IMR-90 (cell line): ENCODE measurements around the gene NRM. TPM values are rescaled to one million over a fixed set of nuclear protein-coding genes. Genes with fewer than 3 reads are reported as not detected.
"Not testable (repeated sequence)": the region's sequence is repeated elsewhere in the genome, so short reads cannot be mapped to it uniquely, and the experiment has no call there.

Experiments used
- ATAC-seq: fragments of 200-7000 bp; cut with Tn5 transposase; 2 replicates; pipeline ENCODE4 v1.9.1; 2020; ENCODE audit warnings: low read depth, mild to moderate bottlenecking, moderate library complexity
- BruUV-seq: library from RNA; stranded (reverse); fragments of 400-500 nt; replicated peaks from 2 replicates; lab custom pipeline; 2021; lab: Mats Ljungman, UMichigan
- CTCF ChIA-PET: fragments of 300-600 bp; formaldehyde crosslinking; extraction: SDS; loops from one replicate; lab custom pipeline; 2021; ENCODE audit warnings: antibody characterized with exemption; lab: Yijun Ruan, JAX
- POLR2A ChIA-PET: fragments of 300-600 bp; sonication (Branson Sonifier 250); formaldehyde crosslinking; loops from one replicate; lab custom pipeline; 2022; ENCODE audit warnings: antibody characterized with exemption; ENCODE audit not compliant: unreplicated experiment; lab: Charles Lee
- DNase-seq: peaks from one replicate; pipeline ENCODE4 v3.0.0; 2013
- H2AFZ ChIP-seq: replicated peaks from 2 replicates; pipeline ENCODE3; 2013; ENCODE audit warnings: low read length, mild to moderate bottlenecking; ENCODE audit not compliant: poor library complexity
- H2AK5ac ChIP-seq: 2 replicates; pipeline ENCODE4 v1.6.1; 2013; ENCODE audit warnings: low read depth, low read length, inconsistent platforms
- H2AK9ac ChIP-seq: replicated peaks from 2 replicates; pipeline ENCODE3; 2013; ENCODE audit warnings: mild to moderate bottlenecking, low read depth, low read length, moderate library complexity; ENCODE audit not compliant: poor library complexity
- H2BK120ac ChIP-seq: 2 replicates; pipeline ENCODE4 v1.6.1; 2013; ENCODE audit warnings: low read depth, low read length, inconsistent platforms
- H2BK15ac ChIP-seq: 3 replicates; pipeline ENCODE4 v1.6.1; 2013; ENCODE audit warnings: low read depth, low read length, inconsistent platforms
- H2BK20ac ChIP-seq: 2 replicates; pipeline ENCODE4 v1.6.1; 2013; ENCODE audit warnings: low read depth, mild to moderate bottlenecking, inconsistent platforms, low read length, moderate library complexity
- H2BK5ac ChIP-seq: 2 replicates; pipeline ENCODE4 v1.6.1; 2013; ENCODE audit warnings: mild to moderate bottlenecking, low read depth, low read length, inconsistent platforms; ENCODE audit not compliant: poor library complexity, severe bottlenecking
- H3K14ac ChIP-seq: replicated peaks from 2 replicates; pipeline ENCODE4 v1.6.1; 2013; ENCODE audit warnings: low read depth, low read length, inconsistent platforms
- H3K18ac ChIP-seq: 2 replicates; pipeline ENCODE4 v1.6.1; 2013; ENCODE audit warnings: low read depth, low read length, control low read depth
- H3K23ac ChIP-seq: 2 replicates; pipeline ENCODE4 v1.6.1; 2013; ENCODE audit warnings: low read depth, low read length, inconsistent platforms
- H3K27ac ChIP-seq: 2 replicates; pipeline ENCODE4 v1.5.1; 2013; ENCODE audit warnings: mild to moderate bottlenecking, control low read depth, low read length; ENCODE audit not compliant: insufficient read depth
- H3K27me3 ChIP-seq: 2 replicates; pipeline ENCODE4 v1.6.1; 2013; ENCODE audit warnings: low read length; ENCODE audit not compliant: control insufficient read depth, insufficient read depth
- H3K36me3 ChIP-seq: 2 replicates; pipeline ENCODE4 v1.6.1; 2013; ENCODE audit warnings: low read length, mixed read lengths; ENCODE audit not compliant: control insufficient read depth, insufficient read depth
- H3K4ac ChIP-seq: 2 replicates; pipeline ENCODE4 v1.6.1; 2013; ENCODE audit warnings: low read depth, low read length, inconsistent platforms
- H3K4me1 ChIP-seq: 2 replicates; pipeline ENCODE4 v1.6.1; 2013; ENCODE audit warnings: low read length, mixed read lengths; ENCODE audit not compliant: control insufficient read depth, insufficient read depth
- H3K4me2 ChIP-seq: 2 replicates; pipeline ENCODE4 v1.6.1; 2013; ENCODE audit warnings: low read depth, mild to moderate bottlenecking, control low read depth, low read length, moderate library complexity
- H3K4me3 ChIP-seq: 2 replicates; pipeline ENCODE4 v1.5.1; 2013; ENCODE audit warnings: low read depth, mild to moderate bottlenecking, control low read depth, low read length, moderate library complexity; ENCODE audit not compliant: insufficient read depth
- H3K56ac ChIP-seq: 2 replicates; pipeline ENCODE4 v1.6.1; 2013; ENCODE audit warnings: low read length, inconsistent platforms; ENCODE audit not compliant: insufficient read depth; ENCODE audit errors: extremely low read depth
- H3K79me1 ChIP-seq, 2 experiments: 2 replicates each; pipeline ENCODE4 v1.6.1; 2013; ENCODE audit warnings: low read length in 2 of 2, inconsistent platforms in 1 of 2, low read depth in 1 of 2
- H3K9ac ChIP-seq: 2 replicates; pipeline ENCODE4 v1.6.1; 2013; ENCODE audit warnings: low read depth, low read length, control low read depth
- H3K9me1 ChIP-seq: 2 replicates; pipeline ENCODE4 v1.6.1; 2013; ENCODE audit warnings: low read length, inconsistent platforms; ENCODE audit not compliant: insufficient read depth
- H3K9me3 ChIP-seq: 2 replicates; pipeline ENCODE4 v1.6.1; 2013; ENCODE audit warnings: low read length; ENCODE audit not compliant: control insufficient read depth, insufficient read depth
- H4K20me1 ChIP-seq: 2 replicates; pipeline ENCODE4 v1.6.1; 2013; ENCODE audit warnings: low read length, inconsistent platforms; ENCODE audit not compliant: insufficient read depth
- H4K5ac ChIP-seq: 2 replicates; pipeline ENCODE4 v1.6.1; 2013; ENCODE audit warnings: mild to moderate bottlenecking, low read depth, low read length, control low read depth
- H4K8ac ChIP-seq, 2 experiments: 2 replicates each; pipeline ENCODE4 v1.6.1; 2013; ENCODE audit warnings: low read depth in 2 of 2, low read length in 2 of 2, control low read depth in 1 of 2, inconsistent platforms in 1 of 2
- H4K91ac ChIP-seq: 2 replicates; pipeline ENCODE4 v1.6.1; 2013; ENCODE audit warnings: low read depth, low read length, inconsistent platforms; ENCODE audit not compliant: insufficient read depth
- WGBS, 2 experiments: methylation state at CpG; one replicate each; pipeline versions ENCODE4 v1.1.5 to v1.1.7; 2013; ENCODE audit warnings: missing lambda C conversion rate in 2 of 2; ENCODE audit not compliant: insufficient read length in 1 of 2; ENCODE audit errors: extremely low coverage in 2 of 2; 5-methylcytosine and 5-hydroxymethylcytosine counted together
- dilution Hi-C: fragments of 300-500 bp; cut with HindIII; formaldehyde crosslinking; loops from one replicate; pipeline ENCODE4 v1.14.3; 2018; ENCODE audit warnings: low sequenced_read_pairs; ENCODE audit not compliant: unreplicated experiment
- in situ Hi-C: fragments of 300-500 bp; cut with MboI; formaldehyde crosslinking; loops from 3 replicates; pipeline ENCODE4 v1.14.3; 2019; ENCODE audit warnings: low sequenced_read_pairs, inconsistent platforms, mixed read lengths
- intact Hi-C: fragments of 100-400 bp; cut with micrococcal nuclease; formaldehyde crosslinking; loops from 2 replicates; pipeline ENCODE4 v1.10.0; 2022
- polyA plus RNA-seq, 3 experiments: library from polyadenylated mRNA; depleted of rRNA; stranded (reverse); fragments of >200 nt; gene quantifications; 2 replicates each; pipeline ENCODE4 v1.2.3, GENCODE V29; 2012; ENCODE audit warnings: low replicate concordance in 1 of 3
- total RNA-seq: library from RNA; depleted of rRNA; stranded (reverse); fragments of >200 nt; gene quantifications from 2 replicates; pipeline ENCODE4 v1.2.3, GENCODE V29; 2012

The NRM gene
- total and polyA plus RNA-seq, 2 of the 4 experiments (the other 2 are of a cell fraction): 2.2 to 27.0 TPM

DNA sequence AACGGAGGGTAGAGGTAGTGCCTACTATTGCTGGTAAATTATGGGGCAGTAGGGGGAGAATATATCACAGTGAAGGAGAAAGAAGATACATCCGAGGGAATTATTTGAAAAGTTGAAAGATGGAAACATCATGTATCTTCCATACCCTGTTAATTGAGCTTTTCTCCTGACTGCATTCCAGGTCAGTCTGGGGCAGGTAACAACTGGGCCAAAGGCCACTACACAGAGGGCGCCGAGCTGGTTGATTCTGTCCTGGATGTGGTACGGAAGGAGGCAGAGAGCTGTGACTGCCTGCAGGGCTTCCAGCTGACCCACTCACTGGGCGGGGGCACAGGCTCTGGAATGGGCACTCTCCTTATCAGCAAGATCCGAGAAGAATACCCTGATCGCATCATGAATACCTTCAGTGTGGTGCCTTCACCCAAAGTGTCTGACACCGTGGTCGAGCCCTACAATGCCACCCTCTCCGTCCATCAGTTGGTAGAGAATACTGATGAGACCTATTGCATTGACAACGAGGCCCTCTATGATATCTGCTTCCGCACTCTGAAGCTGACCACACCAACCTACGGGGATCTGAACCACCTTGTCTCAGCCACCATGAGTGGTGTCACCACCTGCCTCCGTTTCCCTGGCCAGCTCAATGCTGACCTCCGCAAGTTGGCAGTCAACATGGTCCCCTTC is 32.5 kb upstream of the NRM start:
- CTCF ChIA-PET: interaction anchor here (0.6 to 1.6 kb wide), 7 partner anchors 11 to 97 kb away, joined by 3 to 12 read pairs (median 4); no protein-coding TSS in a partner anchor
- H3K56ac ChIP-seq, H2BK5ac ChIP-seq, ATAC-seq, H3K9me1 ChIP-seq, H3K4me3 ChIP-seq, dilution Hi-C loops, H2BK120ac ChIP-seq, BruUV-seq, H2AK5ac ChIP-seq, H3K27ac ChIP-seq, H4K5ac ChIP-seq, H3K4me1 ChIP-seq, H2BK20ac ChIP-seq, H3K18ac ChIP-seq, H4K91ac ChIP-seq, intact Hi-C loops, H2AFZ ChIP-seq, H2AK9ac ChIP-seq, DNase-seq, H3K27me3 ChIP-seq, H3K4ac ChIP-seq, H4K8ac ChIP-seq, H3K9me3 ChIP-seq, H2BK15ac ChIP-seq: not testable (repeated sequence)
- H3K23ac ChIP-seq: peak overlapping the region; percentile 76; the same call in 1 of the 2 replicates
- peaks cover 46% of the 10 kb centered on the region for H3K36me3 ChIP-seq
- WGBS, 2 experiments: 73% methylated on average over 7 of the region's 16 CpGs; no CpG with 5 or more reads in 1 of the 2 experiments
- peaks cover 12 to 38% of the 10 kb centered on the region in 2 experiments; a peak in 3 of 4 replicates for H3K79me1 ChIP-seq
- peaks cover 59% of the 10 kb centered on the region for H4K20me1 ChIP-seq
- H3K14ac ChIP-seq: peak overlapping the region; percentile 49
- POLR2A ChIA-PET: interaction anchor here (1.0 to 1.3 kb wide), 2 partner anchors 51 to 111 kb away, joined by 3 read pairs; partner anchors contain the start of gene DHX16
- in situ Hi-C loops: loop anchor here (5.0 kb wide), 1 partner anchor 41 kb away; no protein-coding TSS in a partner anchor
- peak overlapping the region; percentile 43; the same call in 1 of the 2 replicates for H3K9ac ChIP-seq
- H3K4me2 ChIP-seq: peak overlapping the region; percentile 37; the same call in 1 of the 2 replicates
